GM18511 (cell line): ENCODE results near the gene CMIP.
"Not testable (repeated sequence)": the region's sequence is repeated elsewhere in the genome, so short reads cannot be mapped to it uniquely, and the experiment has no call there.

Source experiments
- ATAC-seq: cut with Tn5 transposase; IDR thresholded peaks from one replicate; pipeline ENCODE4 v1.9.1; 2021; ENCODE audit warnings: mild to moderate bottlenecking, moderate library complexity; ENCODE audit not compliant: unreplicated experiment

Gene CMIP

DNA sequence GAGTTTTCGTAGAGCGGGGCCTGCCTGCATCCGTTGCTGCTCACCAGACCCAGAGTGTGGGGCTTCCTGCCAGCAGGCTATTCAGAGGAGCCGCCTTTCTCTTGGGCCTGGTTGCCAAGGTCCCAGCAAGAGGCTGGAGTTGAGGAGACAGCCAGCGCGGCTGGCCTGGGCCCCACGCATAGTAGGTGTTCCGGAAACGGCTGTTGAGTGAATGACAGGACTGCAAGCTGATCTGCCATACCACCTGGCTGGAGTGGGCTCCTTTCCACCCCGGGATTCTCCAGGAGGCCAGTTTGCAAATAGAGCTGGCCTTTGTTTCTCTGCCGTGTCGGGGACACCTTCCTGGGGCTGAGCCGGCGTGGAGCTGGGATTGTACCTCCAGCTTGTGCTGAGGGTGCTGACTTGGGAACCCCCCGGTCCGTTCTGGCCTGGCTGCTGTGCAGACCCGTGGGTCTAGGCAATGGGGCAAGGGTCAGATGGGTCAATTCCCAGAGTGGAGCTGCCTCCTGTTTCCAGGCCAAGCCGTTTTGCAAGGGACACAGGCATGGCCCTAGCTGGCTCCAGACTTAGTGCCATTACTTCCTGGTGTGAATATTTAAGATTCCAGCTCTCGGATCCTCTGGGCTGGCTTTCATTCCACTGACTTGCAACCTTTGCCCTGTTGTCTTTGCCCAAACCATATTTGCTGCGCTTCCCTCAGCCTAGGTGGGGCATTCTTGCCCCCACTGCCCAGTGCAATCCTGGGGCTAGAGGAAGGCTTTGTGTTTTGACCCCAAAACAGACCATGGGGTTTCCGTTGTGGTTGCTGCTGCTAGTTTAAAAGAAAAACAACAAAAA lies 68.8 kb downstream of the CMIP start:
- peak; percentile 40 for ATAC-seq

DNA sequence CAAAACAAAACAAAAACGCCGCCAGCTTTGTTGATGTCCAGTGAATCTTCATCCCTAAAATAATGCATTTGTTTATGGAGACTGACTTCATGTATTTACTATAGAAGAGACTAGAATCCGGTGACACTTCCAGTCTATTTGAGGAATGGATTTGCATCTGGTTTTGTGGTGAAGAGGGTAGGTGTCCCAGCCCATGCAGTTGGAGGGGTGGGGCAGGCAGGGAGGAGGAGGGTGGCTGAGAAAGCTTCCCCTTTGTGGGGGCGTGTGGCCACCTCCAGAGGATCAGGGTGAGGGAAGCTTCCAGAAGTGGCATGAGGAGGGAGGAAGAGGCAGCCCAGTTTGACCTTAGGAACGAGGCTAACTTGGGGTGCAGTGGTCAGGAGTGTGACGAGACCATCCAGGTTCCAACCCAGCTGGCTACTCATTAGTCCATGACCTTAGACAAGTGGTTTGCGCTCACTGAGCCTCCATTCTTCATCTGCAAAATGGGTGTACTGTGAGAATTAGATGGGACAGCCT lies 69.5 kb downstream of the CMIP start:
- peak; percentile 83 for ATAC-seq

DNA sequence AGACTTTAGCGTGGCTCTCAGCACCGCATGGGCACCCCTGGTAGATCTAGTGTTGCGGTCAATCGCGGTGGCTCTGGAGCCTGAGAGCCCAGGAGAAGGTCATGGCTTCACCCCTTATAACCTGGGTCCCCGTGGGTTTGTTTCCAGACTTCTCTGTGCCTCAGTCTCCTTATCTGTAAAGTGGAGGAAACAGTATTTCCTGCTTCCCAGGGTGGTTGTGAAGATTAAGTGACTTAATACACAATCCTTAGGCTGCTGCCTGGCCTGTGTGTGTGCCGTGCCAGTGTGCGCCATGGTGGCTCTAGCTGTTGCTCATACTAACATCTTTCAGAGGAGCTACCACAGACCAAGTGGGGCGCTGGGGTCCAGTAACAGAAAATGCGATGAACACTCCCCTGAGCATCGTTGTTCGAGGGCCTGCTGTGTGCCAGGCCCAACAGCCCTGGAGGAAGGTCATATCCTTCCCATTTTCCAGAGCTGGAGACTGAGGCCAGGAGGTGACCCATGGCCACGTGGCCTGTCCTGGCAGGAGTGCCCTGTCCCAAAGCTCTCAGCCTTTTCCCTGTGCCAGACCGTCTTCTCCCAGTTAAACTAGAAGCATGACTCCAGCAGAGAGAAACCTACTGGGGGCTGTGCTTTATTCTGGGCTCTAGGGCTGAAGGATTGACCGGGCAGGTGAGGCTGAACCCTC lies 70.1 kb downstream of the CMIP start:
- no peak for ATAC-seq

DNA sequence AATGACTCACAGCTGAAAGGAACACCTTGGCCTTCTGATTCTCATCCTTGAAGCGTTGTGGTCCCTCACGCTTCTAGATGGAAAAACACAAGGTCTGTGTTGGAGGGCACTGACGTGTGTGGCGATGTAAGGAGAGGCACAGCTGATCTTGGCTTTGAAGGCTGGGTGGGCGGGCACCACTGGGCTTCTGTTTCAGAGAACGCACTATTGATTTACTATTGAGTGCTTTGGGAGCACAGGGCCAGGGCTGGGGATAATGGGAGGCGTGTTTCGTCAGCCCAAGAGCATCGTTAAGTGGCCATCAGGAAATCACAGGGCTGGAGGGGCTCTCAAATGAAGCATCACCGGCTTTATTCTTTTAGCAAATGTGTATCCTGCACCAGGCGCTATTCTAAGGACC lies 70.7 kb downstream of the CMIP start:
- no peak for ATAC-seq

DNA sequence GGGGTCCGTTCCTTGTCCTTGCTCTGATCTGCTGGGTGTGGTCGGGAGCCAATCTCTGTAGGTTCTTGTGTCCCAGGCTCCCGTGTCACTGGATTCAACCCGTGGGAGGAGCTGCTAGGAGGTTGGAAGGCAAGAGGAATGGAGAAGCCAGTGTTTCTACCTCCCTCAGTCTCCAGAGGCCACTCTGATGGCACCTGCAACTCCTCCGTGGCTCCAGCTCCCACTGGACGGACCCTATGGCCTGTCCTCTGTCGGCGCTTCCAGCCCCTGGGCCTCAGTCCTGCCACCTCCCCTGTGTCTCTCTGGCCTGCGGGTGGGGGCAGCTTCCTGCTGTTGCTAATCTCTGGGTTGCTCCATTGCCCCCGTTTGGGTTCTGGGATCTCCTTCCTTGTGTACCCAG lies 71.1 kb downstream of the CMIP start:
- ATAC-seq, result no peak

DNA sequence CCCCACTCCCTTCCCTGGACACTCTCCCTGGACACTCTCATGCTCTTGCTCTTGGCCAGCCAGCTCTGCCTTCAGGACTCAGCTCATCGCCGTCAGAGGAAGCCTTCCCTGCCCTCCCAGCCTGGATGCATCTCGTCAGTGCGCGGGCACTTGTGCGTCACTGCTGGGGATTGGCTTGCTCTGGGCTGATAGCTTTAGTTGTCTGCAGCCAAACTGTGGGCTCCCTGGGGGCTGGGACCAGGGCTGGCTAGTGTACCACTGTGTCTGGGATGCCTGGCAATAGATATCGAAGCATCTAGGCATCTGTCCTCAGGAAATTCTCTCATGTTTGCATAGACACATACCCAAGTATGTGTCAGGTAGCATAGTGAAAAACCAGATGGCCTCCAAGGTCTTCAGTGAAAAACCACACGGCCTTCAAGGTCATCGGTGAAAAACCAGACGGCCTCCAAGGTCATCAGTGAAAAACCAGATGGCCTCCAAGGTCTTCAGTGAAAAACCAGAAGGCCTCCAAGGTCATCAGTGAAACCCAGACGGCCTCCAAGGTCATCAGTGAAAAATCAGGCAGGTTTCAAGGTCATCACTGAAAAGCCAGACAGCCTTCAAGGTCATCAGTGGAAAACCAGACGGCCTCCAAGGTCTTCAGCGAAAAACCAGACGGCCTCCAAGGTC lies 72.0 kb downstream of the CMIP start:
- ATAC-seq, result no peak

DNA sequence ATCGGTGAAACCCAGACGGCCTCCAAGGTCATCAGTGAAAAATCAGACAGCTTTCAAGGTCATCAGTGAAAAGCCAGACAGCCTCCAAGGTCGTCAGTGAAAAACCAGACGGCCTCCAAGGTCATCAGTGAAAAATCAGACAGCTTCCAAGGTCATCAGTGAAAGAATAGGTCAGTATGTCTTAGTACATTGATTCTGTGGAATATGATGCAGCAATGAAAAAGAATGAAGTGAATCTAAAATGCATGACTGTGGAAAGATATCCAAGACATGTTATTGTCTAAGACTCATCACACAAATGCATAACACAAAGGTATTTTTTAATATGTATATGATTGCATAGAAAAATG lies 72.5 kb downstream of the CMIP start:
- no peak for ATAC-seq

DNA sequence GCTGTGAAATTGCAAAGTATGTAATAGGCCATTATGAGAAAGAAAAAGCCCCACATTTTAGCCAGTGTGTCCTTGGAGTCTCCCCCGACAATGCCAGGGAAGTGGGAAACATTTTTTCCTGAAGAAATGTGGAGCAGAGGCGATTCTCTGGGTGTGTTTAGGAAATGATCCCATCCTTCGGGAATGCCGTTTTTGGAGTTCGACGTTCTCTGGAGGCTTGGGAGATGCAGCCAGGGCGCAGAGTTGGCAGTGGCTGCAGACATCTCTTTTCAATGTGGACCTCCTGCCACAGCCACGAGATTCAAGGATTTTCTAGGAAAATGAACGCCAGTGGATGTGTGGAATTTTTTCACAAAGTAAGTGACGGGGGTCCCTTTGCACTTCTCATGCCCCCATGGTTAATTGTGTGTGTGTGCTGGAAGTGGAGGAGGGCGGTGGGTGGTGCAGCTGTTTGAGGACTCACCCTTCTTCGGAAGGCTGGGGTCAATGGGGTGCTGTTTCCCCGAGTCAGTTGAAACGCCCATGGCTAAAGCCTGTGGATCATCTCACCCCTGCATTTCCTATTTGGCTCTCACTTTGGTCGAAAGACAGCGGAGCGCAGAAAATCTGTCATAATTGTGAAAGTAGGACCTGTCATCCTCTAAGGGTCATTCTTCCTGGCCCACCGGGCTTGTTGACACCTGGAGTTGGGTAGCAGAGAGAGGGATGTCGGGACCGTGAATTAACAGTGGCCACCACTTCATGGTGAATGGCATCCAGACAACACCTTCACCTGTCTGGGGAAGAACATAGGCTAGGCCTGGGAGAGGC lies 73.2 kb downstream of the CMIP start:
- ATAC-seq, result no peak

DNA sequence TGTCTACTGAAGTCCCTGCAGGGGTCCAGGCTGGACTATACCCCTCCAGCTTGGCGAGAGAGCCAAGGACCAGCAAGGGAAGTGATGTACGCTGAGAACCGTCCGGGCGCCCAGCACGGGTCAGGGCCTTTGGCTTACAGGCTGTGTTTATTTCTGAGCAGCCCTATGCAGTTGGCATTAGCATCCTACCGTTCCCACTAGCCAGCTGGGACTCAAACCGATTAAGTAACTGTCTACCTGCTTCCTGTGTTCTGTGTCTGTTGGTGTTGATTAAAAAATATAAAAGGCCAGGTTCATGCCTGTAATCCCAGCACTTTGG lies 73.8 kb downstream of the CMIP start:
- ATAC-seq, result no peak

DNA sequence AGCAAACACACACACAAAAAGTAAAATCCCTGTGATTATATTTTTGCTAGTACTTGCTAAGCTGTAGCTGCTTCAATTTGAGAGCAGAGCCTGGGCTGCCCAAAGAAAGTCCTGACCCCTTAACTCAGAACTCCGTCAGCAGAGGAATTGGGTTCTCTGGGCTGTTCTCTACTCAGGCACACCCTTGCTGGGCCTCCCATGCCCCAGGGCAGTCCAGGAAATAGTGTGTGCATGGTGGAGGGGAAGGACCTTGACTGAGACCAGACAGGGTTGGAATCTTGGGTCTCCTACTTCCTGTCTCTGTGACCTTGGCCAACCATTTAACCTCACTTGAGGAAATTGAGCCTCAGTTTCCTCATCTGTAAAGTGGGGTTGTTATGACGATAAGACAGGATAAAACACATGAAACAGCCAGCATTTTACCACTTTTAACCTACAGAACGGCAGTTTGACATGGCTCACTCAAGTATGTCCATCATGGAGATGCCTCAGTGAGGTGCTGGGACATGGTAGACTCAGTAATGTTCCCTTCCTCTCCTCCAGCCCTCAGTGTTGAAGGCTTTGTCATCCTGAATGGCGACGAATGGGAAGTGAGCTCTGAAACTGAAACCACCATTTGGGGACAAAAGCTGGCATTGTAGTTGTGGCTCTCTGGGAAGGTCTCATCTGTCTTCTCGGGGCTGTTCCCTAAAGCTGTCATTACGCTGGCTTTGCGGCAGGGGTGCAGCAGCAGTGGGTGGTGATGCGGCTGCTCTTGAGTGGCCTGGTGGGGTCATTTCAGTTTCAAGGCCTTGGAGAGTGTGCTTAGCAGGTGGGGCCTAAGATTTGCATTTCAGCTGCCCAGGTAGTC lies 74.9 kb downstream of the CMIP start:
- no peak for ATAC-seq

DNA sequence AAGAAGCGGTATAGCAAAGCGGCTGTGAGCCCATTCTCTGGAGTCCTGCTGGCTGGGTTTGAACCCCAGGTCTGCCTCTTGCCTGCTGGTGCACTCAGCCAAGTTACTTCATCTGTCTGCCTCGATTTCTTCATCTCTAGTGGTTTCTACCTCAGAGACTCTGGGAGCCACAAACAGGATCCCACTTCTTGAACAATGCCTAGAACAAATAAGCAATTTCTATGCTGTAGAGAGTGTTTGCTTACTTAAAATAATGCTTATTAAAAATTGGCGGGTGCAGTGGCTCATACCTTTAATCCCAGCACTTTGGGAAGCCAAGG lies 75.5 kb downstream of the CMIP start:
- no peak for ATAC-seq

DNA sequence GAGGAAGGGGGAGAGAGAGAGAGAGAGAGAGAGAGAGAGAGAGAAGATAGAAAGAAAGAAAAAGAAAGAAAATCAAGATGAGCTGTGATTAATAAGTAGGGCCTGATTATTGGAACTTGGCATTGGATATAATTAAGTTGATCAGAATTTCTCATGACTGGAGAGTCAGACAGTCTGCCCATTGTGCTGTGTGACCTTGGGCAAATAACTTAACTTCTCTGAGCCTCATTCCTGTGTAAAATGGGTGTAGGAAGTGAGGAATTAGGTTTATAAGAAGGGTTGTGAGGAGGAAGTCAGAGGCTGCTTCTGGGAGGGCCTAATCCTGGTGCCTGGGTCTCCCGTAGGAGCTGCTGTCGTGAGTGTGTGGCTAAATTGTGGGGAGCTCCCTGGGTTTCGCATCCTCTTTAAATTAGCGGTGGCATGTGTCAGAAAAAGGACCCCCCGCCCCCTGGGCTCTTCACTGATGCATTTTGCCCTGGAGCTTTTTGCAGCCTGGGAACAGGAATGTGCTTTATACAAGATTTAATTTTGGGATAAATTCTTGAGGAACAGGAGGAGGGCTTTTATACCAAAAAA lies 76.0 kb downstream of the CMIP start:
- ATAC-seq, result peak; percentile 19

DNA sequence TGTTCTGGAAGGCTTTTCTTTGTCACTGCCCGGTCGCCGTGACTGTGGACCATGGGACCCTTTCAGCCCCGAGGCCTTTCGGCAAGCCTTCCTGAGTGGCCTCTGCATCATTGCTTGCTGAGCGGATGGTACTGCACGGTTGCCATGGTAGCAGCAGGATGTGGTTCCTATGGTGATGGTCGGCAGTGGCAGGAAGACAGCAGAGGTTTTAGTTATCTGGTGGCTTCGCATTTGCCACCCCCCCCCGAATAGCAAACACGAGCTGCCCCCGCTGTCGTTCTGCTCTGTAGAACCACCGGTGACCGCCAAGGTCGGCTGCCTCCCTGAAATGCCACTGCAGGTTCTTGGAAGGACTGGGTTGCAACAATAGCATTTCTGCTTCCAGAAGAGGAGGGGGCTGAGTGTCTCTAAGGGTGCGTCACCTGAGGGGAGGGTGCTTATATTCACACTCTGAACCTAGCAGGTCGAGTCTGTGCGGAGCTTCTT lies 76.6 kb downstream of the CMIP start:
- peak; percentile 82 for ATAC-seq

DNA sequence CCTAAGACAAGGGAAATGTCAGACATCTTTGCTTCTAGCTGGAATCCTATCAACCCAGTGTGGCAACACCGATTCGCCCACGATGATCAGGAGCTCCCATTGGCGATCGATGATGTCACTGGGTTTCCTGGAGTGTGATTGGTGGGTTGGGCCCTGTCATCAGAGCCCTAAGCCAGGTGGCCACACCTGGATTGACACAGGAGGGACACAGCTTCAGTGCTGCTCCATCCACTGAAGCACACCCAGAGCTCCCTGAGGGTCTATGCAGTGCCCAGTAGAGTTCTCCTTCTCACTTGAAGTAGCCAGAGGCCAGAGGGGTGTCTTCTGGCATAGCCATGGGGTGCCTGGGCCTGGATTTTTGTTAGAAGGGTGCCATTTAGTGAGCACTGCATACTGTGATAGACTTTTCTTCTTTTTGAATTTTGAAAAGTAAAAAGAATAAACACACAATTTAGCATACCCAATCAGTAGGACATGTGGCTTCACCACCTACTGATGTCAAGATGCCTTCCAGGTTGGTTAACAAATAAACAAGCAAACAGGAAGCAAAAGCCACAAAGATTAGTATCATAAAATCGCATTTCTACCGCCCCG lies 77.6 kb downstream of the CMIP start:
- ATAC-seq, result no peak

DNA sequence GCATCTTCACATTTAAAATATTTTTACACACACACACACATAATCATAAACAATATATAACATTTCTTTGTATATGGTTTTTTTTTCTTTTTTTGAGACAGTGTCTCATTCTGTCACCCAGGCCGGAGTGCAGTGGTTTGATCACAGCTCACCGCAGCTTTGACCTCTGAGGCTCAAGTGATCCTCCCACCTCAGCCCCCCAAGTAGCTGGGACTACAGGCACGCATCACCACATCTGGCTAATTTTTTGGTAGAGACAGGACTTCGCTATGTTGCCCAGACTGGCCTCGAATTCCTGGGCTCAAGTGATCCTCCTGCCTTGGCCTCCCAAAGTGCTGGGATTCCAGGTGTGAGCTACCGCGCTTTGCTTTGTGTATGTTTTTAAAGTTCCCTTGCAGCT lies 78.2 kb downstream of the CMIP start:
- ATAC-seq, result not testable (repeated sequence)

DNA sequence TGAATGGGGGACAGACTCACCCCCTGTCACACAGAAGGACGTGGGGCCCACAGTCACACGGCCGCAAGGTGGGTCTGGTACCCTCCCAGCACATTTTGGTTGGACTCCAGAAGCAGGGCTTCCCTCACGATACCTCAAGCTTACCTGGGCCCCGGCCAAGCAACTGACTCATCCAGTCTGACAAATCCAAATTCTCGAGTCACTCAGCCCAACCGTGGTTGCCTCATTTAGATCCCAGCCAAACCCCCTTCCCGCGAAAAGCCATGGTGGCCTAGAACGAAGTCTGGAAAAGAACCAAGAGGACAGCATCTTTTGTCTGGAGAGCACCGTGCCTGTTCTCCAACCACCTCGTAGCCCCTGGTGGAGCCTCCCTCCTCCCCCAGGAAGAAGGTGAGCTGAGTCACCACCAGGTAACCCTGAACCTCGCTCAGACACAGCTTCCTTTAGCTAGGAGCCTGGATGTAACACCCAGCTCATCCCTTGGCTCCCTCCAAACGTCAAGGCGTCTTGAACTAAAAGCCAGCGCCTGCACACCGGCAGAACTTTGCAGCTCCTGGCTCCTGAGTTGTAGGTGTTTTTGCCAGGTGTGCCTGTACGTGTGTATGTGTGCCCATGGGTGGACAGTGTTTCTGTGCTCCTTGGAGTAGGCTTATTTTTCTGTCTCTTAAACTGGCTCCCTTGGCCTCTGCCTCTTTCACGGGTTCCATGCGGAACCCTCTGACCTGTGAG lies 78.9 kb downstream of the CMIP start:
- no peak for ATAC-seq

DNA sequence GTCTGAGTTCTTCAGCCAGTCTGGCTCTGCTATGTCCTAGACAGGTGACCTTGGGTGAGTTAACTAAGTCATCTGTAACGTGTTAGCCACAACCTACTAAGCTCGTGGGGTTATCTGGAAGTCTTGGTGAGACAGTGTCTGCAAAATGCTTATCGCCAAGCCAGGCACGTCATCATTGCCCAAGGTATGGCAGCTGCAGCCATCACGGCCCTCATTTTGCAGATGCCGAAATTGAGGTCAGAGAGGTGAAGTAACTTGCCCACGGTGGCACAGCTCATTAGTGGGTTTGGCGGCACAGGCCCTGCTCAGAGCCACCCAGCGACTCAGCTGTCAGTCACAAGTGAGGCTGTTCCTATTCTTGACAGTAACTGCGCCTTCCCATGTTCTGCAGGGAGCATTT lies 79.8 kb downstream of the CMIP start:
- ATAC-seq, result no peak

DNA sequence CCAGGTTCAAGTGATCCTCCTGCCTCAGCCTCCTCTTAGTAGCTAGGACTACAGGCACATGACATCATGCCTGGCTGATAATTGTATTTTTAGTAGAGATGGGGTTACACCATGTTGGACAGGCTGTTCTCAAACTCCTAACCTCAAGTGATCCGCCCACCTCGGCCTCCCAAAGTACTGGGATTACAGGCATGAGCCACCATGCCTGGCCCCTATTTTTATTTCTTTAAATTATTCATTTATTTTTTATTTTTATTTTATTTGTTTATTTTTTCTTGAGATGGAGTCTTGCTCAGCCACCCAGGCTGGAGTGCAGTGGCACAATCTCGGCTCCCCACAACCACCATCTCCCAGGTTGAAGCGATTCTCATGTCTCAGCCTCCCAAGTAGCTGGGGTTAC lies 80.3 kb downstream of the CMIP start:
- ATAC-seq, result not testable (repeated sequence)

DNA sequence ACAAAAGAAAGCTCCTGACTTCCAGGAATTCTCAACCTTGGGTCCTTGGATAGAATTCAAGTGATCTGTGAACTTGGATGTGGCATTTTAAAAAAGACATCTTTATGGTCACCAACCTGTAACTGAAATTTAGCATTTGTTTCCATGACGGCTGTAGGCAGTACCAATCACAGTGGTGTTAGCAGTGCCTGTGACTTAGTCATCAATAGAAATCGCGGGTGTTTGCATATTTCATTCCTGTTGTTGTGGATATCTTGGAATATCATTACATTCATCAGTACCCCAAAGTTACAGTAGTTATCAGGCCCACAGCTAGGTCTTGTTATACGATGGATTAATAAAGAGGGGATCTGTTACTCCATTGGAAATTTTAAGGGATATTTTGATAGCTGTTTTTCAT lies 81.6 kb downstream of the CMIP start:
- no peak for ATAC-seq
